GM19397 (cell line): ENCODE measurements around the gene DNAH3.
"Not testable (repeated sequence)": the region's sequence is repeated elsewhere in the genome, so short reads cannot be mapped to it uniquely, and the experiment has no call there.

Source experiments
- ATAC-seq: cut with Tn5 transposase; IDR thresholded peaks from one replicate; pipeline ENCODE4 v1.9.1; 2021; ENCODE audit warnings: mild to moderate bottlenecking, moderate library complexity; ENCODE audit not compliant: unreplicated experiment

Gene DNAH3, protein sequence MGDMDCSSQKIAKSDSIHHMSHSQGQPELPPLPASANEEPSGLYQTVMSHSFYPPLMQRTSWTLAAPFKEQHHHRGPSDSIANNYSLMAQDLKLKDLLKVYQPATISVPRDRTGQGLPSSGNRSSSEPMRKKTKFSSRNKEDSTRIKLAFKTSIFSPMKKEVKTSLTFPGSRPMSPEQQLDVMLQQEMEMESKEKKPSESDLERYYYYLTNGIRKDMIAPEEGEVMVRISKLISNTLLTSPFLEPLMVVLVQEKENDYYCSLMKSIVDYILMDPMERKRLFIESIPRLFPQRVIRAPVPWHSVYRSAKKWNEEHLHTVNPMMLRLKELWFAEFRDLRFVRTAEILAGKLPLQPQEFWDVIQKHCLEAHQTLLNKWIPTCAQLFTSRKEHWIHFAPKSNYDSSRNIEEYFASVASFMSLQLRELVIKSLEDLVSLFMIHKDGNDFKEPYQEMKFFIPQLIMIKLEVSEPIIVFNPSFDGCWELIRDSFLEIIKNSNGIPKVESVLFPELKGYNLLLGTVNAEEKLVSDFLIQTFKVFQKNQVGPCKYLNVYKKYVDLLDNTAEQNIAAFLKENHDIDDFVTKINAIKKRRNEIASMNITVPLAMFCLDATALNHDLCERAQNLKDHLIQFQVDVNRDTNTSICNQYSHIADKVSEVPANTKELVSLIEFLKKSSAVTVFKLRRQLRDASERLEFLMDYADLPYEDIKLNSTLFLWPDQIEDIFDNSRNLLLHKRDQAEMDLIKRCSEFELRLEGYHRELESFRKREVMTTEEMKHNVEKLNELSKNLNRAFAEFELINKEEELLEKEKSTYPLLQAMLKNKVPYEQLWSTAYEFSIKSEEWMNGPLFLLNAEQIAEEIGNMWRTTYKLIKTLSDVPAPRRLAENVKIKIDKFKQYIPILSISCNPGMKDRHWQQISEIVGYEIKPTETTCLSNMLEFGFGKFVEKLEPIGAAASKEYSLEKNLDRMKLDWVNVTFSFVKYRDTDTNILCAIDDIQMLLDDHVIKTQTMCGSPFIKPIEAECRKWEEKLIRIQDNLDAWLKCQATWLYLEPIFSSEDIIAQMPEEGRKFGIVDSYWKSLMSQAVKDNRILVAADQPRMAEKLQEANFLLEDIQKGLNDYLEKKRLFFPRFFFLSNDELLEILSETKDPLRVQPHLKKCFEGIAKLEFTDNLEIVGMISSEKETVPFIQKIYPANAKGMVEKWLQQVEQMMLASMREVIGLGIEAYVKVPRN (N-terminal part only)

DNA sequence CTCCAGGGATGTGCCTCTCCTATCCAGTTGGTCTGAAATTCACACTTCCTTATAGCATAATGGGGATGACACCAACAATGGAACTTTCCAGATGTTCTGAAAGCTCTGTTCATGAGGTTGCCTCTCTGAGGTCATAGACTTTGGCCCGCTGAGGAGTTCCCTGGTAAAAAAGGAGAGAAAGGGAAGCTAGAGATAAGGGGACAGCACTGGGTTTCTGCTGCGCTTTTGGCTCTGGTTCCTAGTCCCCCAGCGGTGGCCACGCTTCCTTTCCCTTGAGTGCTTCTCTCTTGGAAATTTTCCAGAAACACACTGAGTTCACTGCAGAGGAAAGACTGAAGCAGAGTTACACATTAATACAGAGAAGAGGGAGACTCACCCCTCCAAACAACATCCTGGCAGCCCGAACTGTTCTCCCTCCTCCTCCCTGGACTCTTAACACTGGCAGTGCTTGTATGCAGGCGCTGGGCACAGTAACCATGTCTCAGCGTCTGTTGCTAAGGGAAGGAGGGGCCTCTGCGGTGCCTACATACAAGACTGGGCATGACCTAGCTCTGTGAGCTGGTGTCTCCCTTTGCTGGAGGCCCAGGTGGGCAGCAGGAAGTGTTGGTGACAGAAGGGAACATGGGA lies at the start of gene DNAH3:
Gene DNAH3, minus strand, starts transcription at position 472 of the 627 bp plus-strand sequence. CDS start 527 bp downstream, outside the sequence.
- ATAC-seq, result no peak

DNA sequence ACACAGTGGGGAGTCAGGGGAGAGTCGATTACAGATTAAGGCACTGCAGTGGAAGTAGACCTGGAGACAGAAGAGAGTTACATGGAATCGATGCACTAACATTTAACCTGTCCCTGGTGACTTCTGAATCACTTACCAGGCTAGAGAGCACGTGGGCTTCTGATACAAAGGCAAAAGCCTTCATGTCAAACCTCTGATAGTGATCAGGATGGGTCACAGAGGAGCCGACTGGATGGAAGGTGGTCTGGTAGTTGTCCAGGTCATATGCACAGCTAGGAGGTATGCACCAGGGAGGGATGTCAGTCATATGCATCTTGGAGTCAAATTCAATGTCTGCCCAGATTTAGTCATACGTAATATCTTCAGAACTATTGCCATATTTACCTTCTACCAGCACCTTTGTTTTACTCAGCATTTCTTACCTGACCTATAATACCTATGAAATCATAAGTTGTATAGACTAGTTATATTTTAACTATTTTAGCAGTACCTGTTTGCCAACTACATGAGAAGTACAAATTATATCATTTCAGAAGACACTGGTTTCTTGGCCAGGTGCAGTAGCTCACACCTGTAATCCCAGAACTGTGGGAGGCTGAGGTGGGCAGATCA lies 49.1 kb upstream of the DNAH3 start:
- ATAC-seq, result no peak

DNA sequence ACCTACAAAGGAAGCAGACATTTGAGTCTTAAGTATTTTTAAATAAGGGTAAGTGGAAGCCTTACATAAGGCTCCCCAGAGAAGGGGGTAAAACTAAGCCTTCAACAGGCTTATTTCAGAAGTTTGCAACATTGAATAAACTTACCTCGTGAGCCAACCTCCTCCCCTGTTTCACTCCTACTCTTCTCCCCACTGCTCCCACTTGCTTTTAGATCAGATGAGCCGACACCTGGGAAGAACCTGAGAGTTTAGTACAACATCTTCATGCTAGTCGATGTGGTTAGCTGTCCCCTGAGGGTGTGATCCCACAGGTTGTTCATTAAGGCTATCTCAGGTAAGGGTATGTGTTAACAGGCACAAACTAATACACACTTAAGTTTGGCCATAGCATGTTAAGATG lies 47.0 kb upstream of the DNAH3 start:
- ATAC-seq, result no peak

DNA sequence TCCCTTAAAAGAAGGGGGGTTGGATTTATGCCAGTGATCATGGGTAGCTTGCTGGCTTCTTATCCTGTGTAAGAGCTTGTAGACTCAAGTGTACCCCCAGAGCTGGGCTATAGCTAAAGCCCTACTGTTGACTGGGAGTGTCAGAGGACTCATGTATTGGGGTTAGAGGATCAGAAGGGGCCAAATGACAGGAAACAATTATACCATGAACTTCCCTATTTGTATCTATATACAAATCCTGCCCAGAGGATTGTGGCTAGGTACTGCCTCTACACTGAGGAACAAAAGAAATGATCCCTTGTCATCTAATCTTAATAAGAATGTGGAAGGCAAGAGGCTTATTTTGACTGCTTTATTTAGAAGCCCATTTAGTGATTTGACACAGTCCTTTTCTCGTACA lies 46.5 kb upstream of the DNAH3 start:
- no peak for ATAC-seq

DNA sequence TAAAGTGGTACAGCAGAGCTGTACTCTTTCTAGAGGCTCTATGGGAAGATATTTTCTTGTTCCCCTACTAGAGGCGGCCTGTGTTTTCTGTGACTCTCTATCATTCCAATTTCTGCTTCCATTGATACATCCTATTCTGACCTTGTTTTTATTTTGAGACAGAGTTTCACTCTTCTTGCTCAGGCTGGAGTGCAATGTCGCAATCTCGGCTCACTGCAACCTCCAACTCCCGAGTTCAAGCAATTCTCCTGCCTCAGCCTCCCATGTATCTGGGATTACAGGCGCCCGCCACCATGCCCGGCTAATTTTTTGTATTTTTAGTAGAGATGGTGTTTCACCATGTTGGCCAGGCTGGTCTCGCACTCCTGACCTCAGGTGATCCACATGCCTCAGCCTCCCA lies 44.7 kb upstream of the DNAH3 start:
- not testable (repeated sequence) for ATAC-seq

DNA sequence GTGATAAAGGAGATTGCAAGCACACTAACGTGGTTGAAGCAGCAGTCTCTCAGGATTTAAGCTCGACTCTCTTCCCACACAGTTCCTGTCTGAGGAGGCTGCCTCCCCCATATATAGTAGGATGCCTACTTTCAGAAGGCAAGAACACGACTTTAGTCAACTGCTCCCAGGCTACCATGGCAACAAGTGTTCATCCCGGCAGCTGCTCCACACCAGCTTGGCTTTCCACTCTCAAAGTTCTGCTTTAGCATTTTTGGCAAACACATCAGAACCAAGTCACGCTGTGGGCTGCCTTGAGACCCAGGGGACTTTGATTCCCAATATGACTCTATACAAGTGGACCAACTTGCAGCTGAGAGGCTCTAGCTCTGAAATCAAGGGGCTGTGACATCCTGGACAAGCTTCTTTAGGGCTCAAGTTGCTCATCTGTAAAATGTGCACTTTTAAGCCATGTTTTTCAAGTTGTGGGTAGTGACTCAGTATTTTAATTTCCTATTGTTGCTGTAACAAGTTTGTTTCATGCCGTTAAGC lies 44.2 kb upstream of the DNAH3 start:
- ATAC-seq, result no peak

DNA sequence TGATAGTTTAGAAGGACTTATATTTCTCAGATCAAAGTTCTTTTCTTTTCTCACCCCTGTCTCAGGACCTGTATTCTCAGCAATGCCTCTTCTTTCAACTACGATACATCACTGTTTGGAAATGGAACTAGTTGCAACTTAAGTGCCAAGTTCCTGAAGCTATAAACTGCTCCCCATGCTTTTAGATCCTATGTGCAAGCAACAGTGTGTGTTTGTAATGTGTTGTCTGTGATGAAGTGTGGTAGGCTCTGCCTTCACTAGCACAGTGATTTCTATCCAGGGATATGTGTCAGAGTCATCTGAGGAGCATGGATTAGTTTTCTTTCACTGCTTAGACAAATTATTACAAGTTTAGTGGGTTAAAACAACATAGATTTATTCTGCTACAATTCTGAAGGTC lies 42.3 kb upstream of the DNAH3 start:
- no peak for ATAC-seq

DNA sequence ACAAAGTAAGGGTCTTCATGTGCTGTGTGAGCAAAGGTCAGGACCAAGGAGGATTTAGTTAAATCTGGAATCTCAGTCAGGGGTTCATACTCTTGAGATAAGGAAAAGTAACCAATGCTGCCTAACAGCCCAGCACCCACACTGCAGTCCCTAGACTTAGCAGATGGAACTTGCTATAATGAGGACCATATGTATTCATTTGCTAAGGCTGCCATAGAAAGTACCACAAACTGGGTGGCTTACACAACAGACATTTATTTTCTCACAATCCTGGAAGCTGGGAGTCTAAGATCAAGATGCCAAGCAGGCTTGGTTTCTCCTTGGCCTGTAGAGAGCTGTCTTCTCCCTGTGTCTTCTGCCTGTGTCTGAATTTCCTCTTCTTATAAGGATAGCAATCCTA lies 40.0 kb upstream of the DNAH3 start:
- ATAC-seq, result no peak

DNA sequence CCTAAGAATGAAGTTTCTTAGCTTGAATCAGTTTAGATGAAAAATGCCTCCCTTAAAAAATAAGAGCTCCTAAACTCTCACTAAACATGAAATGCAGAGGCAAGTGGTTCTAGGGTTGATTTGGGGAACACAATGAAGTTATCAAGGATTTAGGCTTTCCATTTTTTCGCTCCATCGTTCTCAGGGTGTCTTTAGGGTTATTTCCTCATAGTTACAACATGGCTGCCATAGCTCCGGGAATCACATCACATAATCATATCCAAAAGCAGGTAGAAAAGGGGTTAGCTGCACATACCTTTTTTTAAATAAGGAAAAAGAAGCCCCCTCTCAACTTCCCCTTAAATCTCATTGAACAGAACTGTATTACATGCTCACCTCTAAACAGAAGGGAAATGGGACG lies 39.4 kb upstream of the DNAH3 start:
- no peak for ATAC-seq

DNA sequence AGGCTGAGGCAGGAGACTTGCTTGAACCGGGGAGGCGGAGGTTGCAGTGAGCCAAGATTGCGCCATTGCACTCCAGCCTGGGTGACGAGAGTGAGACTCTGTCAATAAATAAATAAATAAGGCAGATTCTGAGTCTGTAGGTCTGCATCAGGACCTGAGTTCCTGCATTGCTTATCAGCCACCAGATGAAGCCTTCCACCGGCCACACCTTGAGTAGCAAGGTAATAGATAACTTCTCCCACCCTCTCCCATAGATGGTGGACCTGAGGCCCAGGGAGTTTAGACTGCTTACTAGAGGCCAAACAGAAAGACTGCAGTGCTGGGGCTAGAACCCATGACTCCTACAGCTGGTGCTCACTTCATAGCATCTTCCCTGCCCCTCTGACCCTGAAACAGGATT lies 38.7 kb upstream of the DNAH3 start:
- ATAC-seq, result no peak

DNA sequence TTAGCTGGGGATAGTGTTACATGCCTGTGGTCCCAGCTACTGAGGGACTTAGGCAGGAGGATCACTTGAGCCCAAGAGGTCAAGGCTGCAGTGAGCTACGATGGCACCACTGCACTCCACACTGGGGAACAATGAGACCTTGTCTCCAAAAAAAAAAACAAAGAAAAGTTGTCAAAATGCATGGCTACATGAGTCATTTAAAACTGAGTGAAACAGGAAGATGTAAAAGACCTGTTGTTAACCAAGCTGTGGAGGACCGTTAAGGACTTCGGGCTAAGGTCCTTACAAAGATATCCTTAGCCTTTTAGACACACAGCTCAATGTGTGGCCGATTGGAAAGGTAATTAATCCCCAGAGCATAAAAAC lies 35.7 kb upstream of the DNAH3 start:
- ATAC-seq, result no peak

DNA sequence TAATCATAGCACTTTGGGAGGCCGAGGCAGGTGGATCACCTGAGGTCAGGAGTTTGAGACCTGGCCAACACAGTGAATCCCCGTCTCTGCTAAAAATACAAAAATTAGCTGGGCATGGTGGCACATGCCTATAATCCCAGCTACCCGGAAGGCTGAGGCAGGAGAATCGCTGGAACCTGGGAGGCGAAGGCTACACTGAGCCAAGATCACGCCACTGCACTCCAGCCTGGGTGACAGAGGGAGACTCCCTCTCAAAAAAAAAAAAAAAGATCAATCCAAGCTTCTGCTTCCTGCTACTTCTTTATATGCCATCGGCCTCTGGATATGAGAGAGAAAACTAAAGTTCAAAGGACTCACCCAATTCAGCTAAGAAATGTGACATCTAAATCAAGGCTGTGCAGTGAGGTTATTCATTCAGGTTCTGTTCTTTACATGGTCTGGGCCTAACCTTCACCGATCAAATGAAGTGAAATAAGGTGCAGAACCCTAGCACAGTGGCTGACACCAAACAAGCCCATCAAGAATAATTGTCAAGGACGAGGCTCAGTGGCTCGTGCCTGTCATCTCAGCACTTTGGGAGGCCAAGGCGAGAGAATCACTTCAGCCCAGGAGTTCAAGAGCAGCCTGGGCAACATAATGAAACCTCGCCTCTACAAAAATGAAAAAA lies 35.1 kb upstream of the DNAH3 start:
- ATAC-seq, result no peak

DNA sequence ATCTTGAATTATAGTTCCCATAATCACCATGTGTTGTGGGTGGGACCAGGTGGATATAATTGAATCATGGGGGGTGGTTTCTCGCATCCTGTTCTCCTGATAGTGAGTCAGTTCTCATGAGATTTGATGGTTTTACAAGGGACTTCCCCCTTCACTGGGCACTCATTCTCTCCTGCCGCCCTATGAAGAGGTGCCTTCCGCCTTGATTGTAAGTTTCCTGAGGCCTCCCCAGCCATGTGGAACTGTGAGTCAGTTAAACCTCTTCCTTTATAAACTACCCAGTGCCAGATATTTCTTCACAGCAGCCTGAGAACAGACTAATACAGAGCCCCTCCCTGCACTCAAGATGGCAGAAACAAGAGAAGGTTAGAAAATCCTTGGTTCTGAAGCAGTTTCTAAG lies 34.2 kb upstream of the DNAH3 start:
- ATAC-seq, result no peak

DNA sequence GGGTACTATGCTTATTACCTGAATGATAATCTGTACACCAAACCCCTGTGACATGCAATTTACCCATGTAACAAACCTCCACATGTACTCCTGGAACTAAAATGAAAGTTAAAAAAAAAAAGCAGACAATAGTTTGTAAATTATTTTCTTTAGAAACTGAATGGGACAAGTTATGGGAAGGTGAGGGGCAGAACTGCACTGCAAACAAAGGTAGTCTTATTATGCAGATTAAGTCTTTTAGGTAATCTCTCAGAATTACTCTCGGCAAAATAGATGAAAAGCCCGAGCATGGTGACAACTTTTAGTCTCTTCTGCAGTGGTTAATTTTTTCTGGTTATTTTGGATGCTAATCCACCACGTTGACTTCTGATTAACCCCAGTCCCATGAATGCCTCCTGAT lies 33.3 kb upstream of the DNAH3 start:
- no peak for ATAC-seq

DNA sequence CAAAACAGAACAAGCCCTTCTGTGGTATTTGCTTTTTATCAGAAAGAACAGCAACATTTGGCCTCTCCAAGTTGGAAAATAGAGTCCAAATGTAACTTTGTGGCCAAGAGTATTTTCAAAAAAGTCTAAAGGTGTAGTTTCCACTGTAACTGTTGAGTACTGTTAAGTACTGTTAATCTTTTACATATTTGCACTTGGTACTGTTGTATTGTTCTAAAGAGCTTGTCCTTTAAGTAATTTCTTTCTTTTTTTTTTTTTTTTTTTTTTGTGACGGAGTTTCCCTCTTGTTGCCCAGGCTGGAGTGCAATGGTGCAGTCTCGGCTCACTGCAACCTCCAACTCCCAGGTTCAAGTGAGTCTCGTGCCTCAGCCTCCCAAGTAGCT lies 29.3 kb upstream of the DNAH3 start:
- no peak for ATAC-seq

DNA sequence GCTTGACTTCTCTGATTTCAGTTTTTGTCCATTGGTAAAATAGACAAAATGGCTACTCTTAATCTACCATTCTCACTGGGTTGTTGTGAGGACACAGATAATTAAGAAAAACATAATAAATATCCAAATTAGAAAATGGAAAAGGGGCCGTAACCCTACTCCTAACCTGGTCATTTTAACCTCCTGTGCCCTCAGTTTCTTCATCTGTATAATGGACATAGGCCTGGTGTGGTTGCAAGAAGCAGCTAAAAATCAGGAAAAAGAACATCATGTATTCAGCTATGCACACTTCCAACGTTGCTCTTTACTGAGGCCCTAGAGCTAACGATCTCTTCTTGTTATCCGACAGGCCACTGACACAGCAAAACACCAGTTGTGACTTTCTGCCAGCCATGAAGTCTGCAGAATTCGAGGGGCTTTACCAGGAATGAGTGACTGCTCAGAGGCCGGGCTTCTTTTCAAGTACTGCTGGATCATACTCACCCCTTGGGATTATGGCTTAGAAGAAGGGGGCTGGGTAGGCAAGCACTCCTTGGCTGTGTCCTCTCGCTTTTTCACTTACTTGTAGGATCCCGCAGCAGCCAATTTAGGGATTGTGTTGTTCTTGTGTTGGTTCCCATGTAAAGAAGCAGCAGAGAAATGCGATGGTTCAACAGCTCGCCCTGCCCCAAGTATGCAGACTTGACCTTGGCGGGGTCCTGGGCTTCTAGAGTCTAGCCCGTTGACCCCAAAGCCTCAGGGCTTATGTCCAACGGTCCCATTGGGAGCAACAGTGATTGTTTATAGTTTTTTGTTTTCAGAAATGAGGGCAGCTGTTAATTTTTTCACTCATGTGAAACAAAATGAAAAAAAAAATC lies 28.7 kb upstream of the DNAH3 start:
- no peak for ATAC-seq

DNA sequence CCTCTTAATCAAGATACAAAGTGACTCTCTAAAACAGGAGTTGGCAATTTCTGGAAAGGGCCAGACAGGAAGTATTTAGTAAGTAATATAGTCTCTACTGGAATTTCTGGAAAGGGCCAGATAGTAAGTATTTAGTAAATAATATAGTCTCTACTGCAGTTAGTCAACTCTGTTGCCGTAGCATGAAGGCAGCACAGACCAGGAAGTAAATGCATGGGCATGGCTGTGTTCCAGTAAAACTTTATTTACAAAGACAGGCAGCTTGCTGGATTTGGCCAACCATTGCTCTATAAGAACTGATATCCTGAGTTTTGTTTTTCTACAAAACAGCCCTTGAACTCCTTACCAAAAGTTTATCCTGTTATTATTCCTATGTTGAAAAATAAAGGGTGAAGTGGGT lies 24.8 kb upstream of the DNAH3 start:
- ATAC-seq, result no peak

DNA sequence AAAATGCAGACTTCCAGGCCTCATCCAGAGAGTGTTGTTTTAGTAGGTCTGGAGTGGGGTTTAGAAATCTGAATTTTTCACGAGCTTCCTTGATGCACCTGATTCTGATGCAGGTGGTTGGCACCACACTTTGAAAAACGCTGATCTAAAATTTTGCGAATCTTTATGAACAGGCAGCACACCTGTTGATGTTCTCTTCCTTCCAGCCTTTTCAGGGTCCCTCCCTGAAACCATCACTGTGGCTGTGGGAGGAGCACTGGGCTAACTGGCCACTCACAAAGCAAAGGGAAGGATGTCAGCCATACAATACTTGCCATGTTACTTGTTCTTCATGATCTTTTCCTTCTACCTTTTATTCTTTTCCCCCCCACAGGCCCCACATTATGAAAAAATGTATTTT lies 22.0 kb upstream of the DNAH3 start:
- no peak for ATAC-seq

DNA sequence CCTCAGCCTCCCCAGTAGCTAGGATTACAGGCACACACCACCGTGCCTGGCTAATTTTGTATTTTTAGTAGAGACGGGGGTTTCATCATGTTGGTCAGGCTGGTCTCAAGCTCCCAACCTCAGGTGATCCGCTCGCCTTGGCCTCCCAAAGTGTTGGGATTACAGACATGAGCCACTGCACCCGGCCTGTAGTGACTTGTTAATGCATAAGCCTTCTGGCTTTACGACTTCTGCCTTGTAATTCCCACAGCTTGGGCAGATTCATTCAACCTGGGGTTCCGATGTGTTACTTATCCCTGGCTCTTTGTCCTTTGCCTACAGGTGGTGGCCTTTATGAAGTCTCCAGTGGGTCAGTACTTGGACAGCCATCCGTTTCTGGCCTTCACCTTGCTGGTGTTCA lies 19.5 kb upstream of the DNAH3 start:
- ATAC-seq, result not testable (repeated sequence)
